HUES48 (cell line): Measurements from ENCODE around the gene TMCO5A.
"Not testable (repeated sequence)": the region's sequence is repeated elsewhere in the genome, so short reads cannot be mapped to it uniquely, and the experiment has no call there.

Experiments used
- H3K27ac ChIP-seq: one replicate; pipeline ENCODE4 v1.7.0; 2013; ENCODE audit warnings: low read depth, low read length, inconsistent platforms
- H3K27me3 ChIP-seq: 2 replicates; pipeline ENCODE4 v1.6.1; 2013; ENCODE audit warnings: mild to moderate bottlenecking, low read length; ENCODE audit not compliant: control insufficient read depth, insufficient read depth
- H3K36me3 ChIP-seq: 2 replicates; pipeline ENCODE4 v1.6.1; 2013; ENCODE audit warnings: low read length; ENCODE audit not compliant: control insufficient read depth, insufficient read depth
- H3K4me1 ChIP-seq: 2 replicates; pipeline ENCODE4 v1.6.1; 2013; ENCODE audit warnings: mild to moderate bottlenecking, low read length; ENCODE audit not compliant: control insufficient read depth, insufficient read depth
- H3K4me3 ChIP-seq: 2 replicates; pipeline ENCODE4 v1.5.1; 2013; ENCODE audit warnings: mild to moderate bottlenecking, low read depth, low read length
- H3K9ac ChIP-seq: 2 replicates; pipeline ENCODE4 v1.6.1; 2013; ENCODE audit warnings: mild to moderate bottlenecking, low read depth, low read length, moderate library complexity
- H3K9me3 ChIP-seq: 2 replicates; pipeline ENCODE4 v1.6.1; 2013; ENCODE audit warnings: low read length; ENCODE audit not compliant: control insufficient read depth, insufficient read depth

The TMCO5A gene

GRCh38 chr15:37921527-37922385, 12.7 kb upstream of the TMCO5A start:
- Histone ChIP-seq H3K9me3 (no peaks in the 10 kb centered on the region), H3K27ac (no peak overlapping the region), H3K36me3 (no peaks in the 10 kb centered on the region), H3K27me3 (no peaks in the 10 kb centered on the region), H3K4me3 (no peak overlapping the region), H3K4me1 (no peaks in the 10 kb centered on the region), H3K9ac (no peak overlapping the region)

GRCh38 chr15:37926136-37926535, 8.3 kb upstream of the TMCO5A start:
- no peaks in the 10 kb centered on the region for H3K27me3 ChIP-seq
- no peak overlapping the region for H3K4me3 ChIP-seq
- no peaks in the 10 kb centered on the region for H3K9me3 ChIP-seq
- H3K27ac ChIP-seq, result no peak overlapping the region
- H3K4me1 ChIP-seq, result no peaks in the 10 kb centered on the region
- H3K9ac ChIP-seq, result no peak overlapping the region
- H3K36me3 ChIP-seq, result no peaks in the 10 kb centered on the region

- Histone ChIP-seq H3K4me1 (no peaks in the 10 kb centered on the region), H3K4me3 (no peak overlapping the region), H3K27ac (no peak overlapping the region), H3K27me3 (no peaks in the 10 kb centered on the region), H3K36me3 (no peaks in the 10 kb centered on the region), H3K9ac (no peak overlapping the region), H3K9me3 (no peaks in the 10 kb centered on the region)
These were observed 5.2 kb upstream of the TMCO5A start for GRCh38 chr15:37929238-37929637.

- Histone ChIP-seq H3K9ac (no peak overlapping the region), H3K36me3 (no peaks in the 10 kb centered on the region), H3K9me3 (no peaks in the 10 kb centered on the region), H3K4me1 (no peaks in the 10 kb centered on the region), H3K4me3 (no peak overlapping the region), H3K27me3 (no peaks in the 10 kb centered on the region), H3K27ac (no peak overlapping the region)
These were observed 3.1 kb upstream of the TMCO5A start for GRCh38 chr15:37931321-37931720.

GRCh38 chr15:37931868-37932267, 2.6 kb upstream of the TMCO5A start:
- Histone ChIP-seq H3K4me1 (no peaks in the 10 kb centered on the region), H3K9me3 (no peaks in the 10 kb centered on the region), H3K27me3 (no peaks in the 10 kb centered on the region), H3K36me3 (no peaks in the 10 kb centered on the region), H3K4me3 (no peak overlapping the region), H3K9ac (no peak overlapping the region), H3K27ac (no peak overlapping the region)

- H3K27ac ChIP-seq, result no peak overlapping the region
- no peaks in the 10 kb centered on the region for H3K27me3 ChIP-seq
- H3K9ac ChIP-seq, result no peak overlapping the region
- no peaks in the 10 kb centered on the region for H3K9me3 ChIP-seq
- no peaks in the 10 kb centered on the region for H3K36me3 ChIP-seq
- no peaks in the 10 kb centered on the region for H3K4me1 ChIP-seq
- no peak overlapping the region for H3K4me3 ChIP-seq
These were observed 1.9 kb upstream of the TMCO5A start for GRCh38 chr15:37932549-37932948.

- Histone ChIP-seq H3K9me3 (no peaks in the 10 kb centered on the region), H3K9ac (no peak overlapping the region), H3K27ac (no peak overlapping the region), H3K27me3 (no peaks in the 10 kb centered on the region), H3K4me1 (no peaks in the 10 kb centered on the region), H3K4me3 (no peak overlapping the region), H3K36me3 (no peaks in the 10 kb centered on the region)
These were observed 774 bp upstream of the TMCO5A start for GRCh38 chr15:37933666-37934065.

- no peak overlapping the region for H3K4me3 ChIP-seq
- H3K27ac ChIP-seq, result no peak overlapping the region
These were observed 6.4 kb downstream of the TMCO5A start for GRCh38 chr15:37940876-37941275.

GRCh38 chr15:37941779-37942178, 7.3 kb downstream of the TMCO5A start:
- H3K4me1 ChIP-seq, result no peaks in the 10 kb centered on the region
- H3K9me3 ChIP-seq, result no peaks in the 10 kb centered on the region
- no peak overlapping the region for H3K27ac ChIP-seq
- H3K36me3 ChIP-seq, result no peaks in the 10 kb centered on the region
- H3K27me3 ChIP-seq, result no peaks in the 10 kb centered on the region
- no peak overlapping the region for H3K9ac ChIP-seq
- no peak overlapping the region for H3K4me3 ChIP-seq

More at GRCh38 chr15:37940876-37941275, 6.4 kb downstream of the TMCO5A start:
- no peaks in the 10 kb centered on the region for H3K27me3 ChIP-seq
- no peaks in the 10 kb centered on the region for H3K36me3 ChIP-seq
- H3K4me1 ChIP-seq, result no peaks in the 10 kb centered on the region
- no peak overlapping the region for H3K9ac ChIP-seq
- no peaks in the 10 kb centered on the region for H3K9me3 ChIP-seq

GRCh38 chr15:37951999-37952398, 17.6 kb downstream of the TMCO5A start:
- no peaks in the 10 kb centered on the region for H3K4me1 ChIP-seq
- H3K27me3 ChIP-seq, result no peaks in the 10 kb centered on the region
- H3K9me3 ChIP-seq, result no peaks in the 10 kb centered on the region
- H3K27ac ChIP-seq, result no peak overlapping the region
- H3K4me3 ChIP-seq, result no peak overlapping the region
- no peak overlapping the region for H3K9ac ChIP-seq
- H3K36me3 ChIP-seq, result no peaks in the 10 kb centered on the region

GRCh38 chr15:37960742-37961141, 26.3 kb downstream of the TMCO5A start:
- not testable (repeated sequence) for H3K36me3 ChIP-seq, H3K4me1 ChIP-seq, H3K27ac ChIP-seq, H3K4me3 ChIP-seq, H3K9me3 ChIP-seq, H3K9ac ChIP-seq, H3K27me3 ChIP-seq
